ENCODE results near the gene SERAC1.

GRCh38 chr6:158122048-158122447, 46.0 kb downstream of the SERAC1 start:
- TF ChIP-seq TARDBP (IDR thresholded peaks at IDR 0.05; ENCODE audit: borderline replicate concordance) (no peak), TCF7 (IDR thresholded peaks at IDR 0.05; ENCODE audit: borderline replicate concordance) (no peak), FOXM1 (IDR thresholded peaks at IDR 0.05; ENCODE audit: low read depth, low read length) (no peak), POLR2AphosphoS5 (IDR thresholded peaks at IDR 0.05; ENCODE audit: low read length) (no peak), EGR1 (IDR thresholded peaks at IDR 0.05; ENCODE audit: borderline replicate concordance in 1 of 2, low read depth in 2 of 2, low read length in 2 of 2) (no peak), CTCF (IDR thresholded peaks at IDR 0.05 in 2 of 3, conservative IDR thresholded peaks at IDR 0.05 in 1 of 3; ENCODE audit: control insufficient read depth in 2 of 3, extremely low read depth in 1 of 3, insufficient read depth in 1 of 3, low read depth in 3 of 3, low read length in 3 of 3) (no peak)

Data from GM12878 (cell line).